CD4-positive, alpha-beta T cell treated with Interleukin-1 beta for 1 hour (primary cell): ENCODE measurements around the gene SLC12A4.
A peak's percentile ranks its signal among the peaks of the same experiment; 100 is the strongest.
"Not testable (repeated sequence)": the region's sequence is repeated elsewhere in the genome, so short reads cannot be mapped to it uniquely, and the experiment has no call there.

ENCODE experiments used
- DNase-seq, 2 donors: peaks; one replicate each; pipeline ENCODE4 v3.0.0-alpha.2; 2020 to 2022

Gene SLC12A4

DNA sequence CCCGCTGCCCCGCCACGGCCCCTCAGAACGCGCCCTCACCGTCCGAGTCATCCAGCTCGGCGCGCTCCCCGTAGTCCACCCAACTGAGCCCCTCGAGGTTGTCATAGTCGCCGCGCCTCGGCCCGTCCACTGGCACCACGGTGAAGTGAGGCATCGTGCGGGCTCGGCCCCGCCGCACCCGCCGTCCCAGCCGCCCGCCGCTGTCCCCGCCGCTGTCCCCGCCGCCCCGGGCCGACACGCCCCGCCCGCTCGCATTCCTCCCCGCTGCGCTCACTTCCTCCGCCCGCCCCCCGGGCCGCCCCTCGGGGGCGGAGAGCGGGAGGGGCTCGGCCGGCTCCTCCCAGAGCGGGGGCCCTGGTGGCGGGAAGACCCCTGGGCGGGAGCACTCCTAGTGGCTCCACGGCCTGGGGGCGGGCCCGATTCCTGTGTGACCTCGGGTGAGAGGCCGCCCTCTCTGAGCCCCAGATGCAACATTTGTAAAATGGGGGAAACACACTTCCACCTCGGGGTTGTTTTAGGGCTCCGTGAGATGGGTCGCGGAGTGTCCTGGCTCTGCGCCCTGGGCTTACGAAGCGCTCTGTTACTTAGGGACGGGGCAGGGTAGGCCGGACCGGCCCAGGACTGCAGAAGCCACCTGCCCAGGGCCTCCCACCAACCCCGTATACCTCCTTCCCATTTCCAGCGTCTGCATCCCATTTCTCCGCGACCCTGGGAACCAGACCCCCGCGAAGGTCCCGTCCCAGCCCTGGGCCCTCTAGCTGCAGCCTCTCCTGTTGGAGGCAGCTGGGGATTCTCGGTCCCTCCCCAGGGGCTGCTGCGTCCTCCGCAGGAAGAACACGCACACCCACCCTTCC, at the start of gene SLC12A4:
Gene SLC12A4, minus strand, starts transcription at position 238 of the 854 bp plus-strand sequence. Its CDS starts 84 bp downstream, at position 154.
- DNase-seq = peak; percentile 88 to 91

DNA sequence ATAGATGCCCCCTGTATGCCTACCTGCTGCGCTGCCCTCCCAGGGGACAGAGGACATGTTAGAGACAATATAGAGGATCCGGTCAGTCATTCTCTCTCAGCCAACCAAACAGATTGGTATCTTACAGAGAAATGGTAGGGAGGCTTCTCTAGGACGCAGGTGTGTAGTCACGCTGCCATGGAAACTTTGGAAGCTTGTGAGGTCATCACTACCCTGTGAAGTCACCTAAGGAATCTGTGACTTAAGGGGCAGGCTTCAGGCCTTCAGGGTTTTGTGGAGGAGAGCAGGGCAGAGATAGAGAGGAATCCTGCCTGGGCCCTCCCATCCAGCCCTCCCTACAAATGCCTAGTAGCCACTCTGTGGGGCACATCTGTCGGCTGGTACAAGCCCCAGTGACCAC, 47.2 kb upstream of the SLC12A4 start, which contains the start of gene DPEP2NB:
Gene DPEP2NB, minus strand, starts transcription at position 231 of the 400 bp plus-strand sequence. Its CDS starts 141 bp downstream, at position 90.
- no peak for DNase-seq

DNA sequence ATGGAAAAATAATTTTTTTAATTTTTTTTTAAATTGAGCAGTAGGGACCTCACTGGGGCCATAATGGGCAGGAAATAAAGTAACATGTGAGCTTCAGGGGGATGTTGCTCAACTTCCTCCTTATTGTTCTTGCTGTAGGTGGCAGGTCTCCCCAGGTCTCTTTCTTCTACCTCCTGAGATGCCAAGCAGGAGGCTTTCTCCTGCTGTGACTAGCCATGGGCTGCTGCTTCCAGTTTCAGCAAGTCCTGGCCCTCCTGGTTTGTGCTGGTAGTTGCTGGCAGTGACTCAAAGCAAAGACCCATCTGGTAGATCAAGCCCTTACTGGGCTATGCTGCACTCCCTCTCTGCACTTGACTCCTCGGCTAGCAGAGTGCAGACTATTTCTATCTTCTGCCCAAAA, 45.0 kb upstream of the SLC12A4 start:
- DNase-seq = no peak

DNA sequence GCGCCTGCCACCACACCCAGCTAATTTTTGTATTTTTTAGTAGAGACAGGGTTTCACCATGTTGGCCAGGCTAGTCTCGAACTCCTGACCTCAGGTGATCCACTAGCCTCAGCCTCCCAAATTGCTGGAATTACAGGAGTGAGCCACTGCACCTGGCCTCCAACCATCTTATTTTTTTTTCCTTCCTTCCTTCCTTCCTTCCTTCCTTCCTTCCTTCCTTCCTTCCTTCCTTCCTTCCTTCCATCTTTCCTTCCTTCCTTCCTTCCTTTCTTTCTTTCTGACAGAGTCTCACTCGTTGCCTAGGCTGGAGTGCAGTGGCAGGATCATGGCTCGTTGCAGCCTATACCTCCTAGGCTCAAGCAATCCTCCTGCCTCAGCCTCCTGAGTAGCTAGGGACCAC, 41.4 kb upstream of the SLC12A4 start:
- not testable (repeated sequence) for DNase-seq

DNA sequence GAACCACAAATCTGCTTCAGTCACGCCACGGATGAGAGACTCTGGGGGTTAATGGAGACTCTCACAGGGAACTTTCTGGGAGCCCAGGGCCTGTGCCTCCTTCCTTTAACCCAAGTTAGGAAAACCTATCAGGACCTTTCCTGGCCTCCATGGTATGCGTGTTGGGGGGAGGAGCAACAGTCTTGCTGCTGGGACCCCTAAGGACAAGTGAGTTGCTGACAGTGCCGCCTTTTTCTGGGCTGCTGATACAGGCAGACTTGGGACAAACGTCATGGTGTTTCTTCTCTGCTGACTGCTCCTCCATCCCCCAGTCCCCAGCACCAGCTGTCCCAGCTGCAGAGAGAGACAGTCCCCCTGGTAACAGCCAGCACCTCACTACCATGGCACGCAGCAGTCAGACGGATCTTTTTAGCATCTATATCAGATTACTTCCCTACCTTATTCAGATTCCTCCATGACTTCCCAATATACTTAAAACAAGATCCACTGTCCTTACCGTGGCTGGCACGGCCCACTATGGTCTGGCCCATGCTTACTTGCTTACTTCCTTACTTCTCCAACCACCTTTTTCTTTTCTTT, 40.8 kb upstream of the SLC12A4 start:
- no peak for DNase-seq

DNA sequence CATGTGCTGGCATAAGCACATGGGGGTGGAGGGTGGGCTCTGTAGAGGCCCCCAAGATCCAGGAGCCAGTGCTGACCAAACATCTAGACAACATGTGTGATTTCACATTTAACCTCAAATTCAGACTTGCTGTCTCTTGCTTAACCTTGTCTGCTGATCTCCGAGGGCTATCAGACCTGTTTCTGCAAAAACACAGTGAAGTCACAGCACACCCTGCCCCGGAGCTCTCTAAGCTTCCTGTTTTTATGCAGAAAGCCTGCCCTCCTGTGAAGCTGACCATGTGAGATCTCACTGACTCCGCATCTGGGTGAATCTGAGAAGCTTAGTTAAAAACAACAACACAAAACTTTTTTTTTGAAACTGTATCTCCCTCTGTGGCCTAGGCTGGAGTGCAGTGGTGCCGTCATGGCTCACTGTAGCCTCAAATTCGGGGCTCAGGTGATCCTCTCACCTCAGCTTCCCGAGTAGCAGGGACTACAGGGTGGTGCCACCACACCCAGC, 37.4 kb upstream of the SLC12A4 start:
- peak; percentile 70 to 82 for DNase-seq

DNA sequence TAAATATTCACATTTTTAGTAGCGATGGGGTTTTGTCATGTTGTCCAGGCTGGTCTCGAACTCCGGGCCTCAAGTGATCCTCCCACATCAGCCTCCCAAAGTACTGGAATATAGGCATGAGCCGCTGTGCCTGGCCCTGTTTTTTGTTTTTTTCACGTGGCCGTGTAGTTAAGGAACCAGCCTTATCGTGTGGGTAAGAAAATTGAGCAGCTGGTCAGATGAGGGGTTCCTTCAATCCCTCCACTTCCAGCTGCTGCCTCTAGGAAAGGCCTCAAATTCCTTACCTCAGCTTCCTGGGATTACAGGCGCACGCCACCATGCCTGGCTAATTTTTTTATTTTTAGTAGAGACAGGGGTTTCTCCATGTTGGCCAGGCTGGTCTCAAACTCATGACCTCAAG, 36.8 kb upstream of the SLC12A4 start:
- DNase-seq = no peak

DNA sequence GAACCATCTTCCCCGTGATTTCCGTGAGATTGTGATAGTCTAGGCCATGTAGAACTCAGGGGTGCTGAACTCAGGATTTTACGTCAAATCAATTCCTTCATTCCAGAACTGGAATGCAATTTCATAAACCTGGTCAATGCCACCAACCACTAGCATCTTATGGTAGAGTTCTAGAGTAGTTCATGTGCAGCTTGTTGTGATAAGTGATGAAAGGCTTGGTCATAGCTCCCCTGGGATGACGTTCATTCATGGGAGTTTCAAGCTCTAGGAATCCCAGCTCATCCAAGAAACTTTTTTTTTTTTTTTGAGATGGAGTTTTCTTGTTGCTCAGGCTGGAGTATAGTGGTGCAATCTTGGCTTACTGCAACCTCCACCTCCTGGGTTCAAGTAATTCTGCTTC, 34.6 kb upstream of the SLC12A4 start:
- DNase-seq = no peak

DNA sequence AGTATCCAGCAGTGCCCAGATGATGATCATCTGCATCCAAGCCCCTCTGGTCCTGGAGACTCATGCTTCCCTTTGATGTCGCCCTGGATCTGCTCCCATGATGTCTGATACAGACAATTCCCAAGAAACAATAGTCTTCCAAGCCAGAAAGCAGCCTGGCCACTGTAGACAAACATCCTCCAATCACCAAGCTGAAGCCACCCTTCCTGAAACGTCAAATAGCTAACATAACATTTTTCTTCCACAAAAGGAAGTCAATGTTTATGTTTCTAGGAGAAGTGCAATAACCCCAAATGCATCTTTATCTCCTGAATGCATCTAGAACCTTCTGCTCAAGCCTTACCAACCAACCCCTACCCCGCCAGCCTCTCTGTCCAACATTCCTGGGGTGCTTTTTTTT, 32.0 kb upstream of the SLC12A4 start:
- peak in 1 of 2 donors; percentile 10 for DNase-seq

DNA sequence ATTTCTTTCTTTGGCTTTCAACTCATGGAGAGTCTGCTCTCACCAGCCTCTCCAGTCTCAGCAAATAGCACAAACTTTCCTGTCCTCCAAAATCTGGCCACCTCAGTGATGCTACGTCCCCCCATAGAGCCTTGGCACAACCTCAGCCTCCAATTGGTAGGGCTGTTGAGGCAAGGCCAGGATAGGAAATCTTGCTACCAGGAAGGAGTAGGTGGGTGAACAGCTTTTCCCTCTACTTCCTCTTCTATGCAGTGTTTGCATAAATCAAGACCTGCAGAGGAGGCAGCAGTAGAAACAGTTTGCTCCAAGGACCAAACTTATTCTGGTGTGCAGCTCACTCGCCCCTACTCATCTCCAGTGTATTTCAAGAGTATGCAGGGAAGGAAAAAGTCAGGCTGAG, 31.5 kb upstream of the SLC12A4 start:
- DNase-seq = no peak

DNA sequence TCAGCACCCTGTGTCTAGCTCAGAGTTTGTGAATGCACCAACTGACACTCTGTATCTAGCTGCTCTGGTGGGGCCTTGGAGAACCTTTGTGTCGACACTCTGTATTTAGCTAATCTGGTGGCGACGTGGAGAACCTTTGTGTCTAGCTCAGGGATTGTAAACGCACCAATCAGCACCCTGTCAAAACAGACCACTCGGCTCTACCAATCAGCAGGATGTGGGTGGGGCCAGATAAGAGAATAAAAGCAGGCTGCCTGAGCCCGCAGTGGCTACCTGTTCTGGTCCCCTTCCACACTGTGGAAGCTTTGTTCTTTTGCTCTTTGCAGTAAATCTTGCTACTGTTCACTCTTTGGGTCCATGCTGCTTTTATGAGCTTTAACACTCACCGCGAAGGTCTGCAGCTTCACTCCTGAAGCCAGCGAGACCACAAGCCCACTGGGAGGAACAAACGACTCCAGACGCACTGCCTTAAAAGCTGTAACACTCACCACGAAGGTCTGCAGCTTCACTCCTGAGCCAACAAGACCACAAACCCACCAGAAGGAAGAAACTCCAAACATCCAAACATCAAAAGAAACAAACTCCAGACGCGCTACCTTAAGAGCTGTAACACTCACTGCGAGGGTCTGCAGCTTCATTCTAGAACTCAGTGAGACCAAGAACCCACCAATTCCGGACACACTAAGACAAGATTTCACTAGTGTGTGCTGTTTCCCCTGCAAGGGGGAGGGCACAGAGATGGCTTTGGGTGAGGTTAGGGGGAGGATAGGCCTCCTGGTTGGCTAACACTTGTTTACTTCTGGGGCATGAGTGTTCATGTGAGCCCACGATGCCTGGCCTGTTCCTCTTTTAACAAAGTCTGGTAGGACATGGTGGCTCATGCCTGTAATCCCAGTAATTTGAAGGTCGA, 30.6 kb upstream of the SLC12A4 start, which contains the start of gene DPEP2:
Gene DPEP2, minus strand, starts transcription at position 706 of the 910 bp plus-strand sequence. CDS start 6,272 bp downstream, outside the sequence.
- peak; percentile 60 to 70 for DNase-seq

DNA sequence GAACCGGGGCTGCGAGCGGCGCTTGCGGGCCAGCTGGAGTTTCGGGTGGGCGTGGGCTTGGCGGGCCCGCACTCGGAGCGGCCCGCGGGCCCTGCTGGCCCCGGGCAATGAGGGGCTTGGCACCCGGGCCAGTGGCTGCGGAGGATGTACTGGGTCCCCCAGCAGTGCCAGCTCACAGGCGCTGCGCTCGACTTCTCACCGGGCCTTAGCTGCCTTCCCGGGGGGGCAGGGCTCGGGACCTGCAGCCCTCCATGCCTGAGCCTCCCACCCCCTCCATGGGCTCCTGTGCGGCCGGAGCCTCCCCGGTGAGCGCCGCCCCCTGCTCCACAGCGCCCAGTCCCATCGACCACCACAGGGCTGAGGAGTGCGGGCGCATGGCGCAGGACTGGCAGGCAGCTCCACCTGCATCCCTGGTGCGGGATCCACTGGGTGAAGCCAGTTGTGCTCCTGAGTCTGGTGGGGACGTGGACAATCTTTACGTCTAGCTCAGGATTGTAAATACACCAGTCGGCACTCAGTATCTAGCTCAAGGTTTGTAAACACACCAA, 29.9 kb upstream of the SLC12A4 start:
- DNase-seq = not testable (repeated sequence)

DNA sequence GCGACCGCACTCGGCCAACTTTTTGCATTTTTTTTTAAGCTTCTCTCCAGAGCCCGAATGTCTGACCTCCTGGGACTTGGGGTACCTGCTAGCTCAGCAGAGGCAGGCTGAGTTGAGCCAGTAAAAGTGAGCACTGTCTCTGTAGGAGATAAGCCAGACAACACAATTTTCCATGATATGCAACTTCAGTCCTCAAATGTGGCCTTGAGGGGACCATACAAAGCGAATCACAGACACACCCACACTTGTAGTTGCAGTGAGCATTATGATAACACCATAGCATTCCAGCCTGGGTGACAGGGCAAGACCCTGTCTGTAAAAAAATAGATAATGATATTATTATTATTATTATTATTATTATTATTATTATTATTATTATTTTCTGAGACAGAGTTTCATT, 28.2 kb upstream of the SLC12A4 start:
- DNase-seq = no peak

DNA sequence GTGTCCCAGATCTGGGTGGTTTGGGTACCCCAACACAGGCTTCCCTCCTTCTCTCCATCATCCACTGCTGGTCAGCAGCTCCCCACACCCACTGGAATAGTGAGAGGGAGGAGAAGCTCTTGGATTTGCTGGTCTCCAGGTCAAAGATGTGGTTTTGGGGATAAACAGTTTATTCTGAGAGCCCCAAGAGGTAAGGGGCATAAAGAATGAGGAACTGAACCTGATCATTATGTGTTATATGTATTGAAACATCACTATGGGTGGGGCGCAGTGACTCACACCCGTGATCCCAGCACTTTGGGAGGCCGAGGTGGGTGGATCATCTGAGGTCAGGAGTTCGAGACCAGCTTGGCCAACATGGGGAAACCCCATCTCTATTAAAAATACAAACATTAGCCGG, 27.0 kb upstream of the SLC12A4 start:
- peak; percentile 34 to 78 for DNase-seq

DNA sequence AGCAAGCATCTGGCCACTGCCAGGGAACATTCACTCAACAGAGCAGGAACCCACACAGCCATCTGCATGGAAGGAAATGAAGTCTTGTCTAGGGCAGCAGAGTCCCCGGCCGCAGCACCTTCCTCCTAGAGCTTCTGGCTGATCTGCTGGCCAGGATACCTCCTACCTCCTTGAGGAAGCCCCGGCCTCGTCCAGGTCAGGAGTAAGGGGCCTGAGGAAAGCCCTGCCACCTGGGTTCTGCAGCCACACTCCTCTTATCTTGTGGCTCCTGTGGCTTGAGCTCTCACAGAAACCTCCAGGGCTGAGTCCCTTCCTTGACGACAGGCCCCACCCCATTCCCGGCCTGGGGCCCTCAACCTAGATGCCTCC, 25.6 kb upstream of the SLC12A4 start:
- not testable (repeated sequence) for DNase-seq

DNA sequence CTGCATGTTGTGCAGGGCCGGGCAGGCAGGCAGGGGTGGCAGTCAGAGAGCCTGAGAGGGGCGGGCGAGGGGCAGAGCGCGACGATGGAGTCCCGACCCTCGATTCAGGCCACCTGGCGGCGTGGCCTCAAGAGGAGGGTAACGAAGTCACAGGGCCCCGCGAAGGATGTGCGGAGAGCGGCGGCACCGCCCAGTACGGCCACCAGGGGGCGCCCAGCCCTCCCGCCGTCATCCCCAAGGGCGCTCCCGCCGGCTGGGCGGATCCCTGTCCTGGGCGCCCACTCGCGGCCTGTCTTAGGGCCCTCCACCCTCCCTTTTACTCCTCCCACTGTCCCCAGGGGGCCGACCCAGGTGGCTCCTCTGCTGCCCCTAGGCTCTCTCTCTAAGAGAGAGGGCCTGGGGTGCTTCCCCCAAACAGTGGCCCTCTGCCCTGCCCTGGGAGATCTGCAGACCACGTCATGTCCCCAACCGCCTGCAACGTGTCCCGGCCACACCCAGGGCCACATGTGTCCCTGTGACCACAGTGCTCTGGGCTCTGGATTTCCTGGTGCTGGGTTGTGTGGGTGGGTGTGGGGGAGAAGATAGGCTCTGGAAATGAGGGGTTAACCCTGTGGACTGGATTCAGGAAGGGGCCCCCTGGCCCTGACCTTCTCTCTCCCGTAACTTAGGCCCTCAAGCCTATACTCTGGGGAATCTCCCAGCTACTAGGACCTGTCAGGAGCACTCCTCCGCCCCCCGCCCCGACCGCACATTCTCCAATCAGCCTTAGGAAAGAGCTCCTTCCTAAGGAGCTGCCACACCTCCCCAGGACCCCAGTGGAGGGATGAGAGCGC, 25.0 kb upstream of the SLC12A4 start:
- DNase-seq = peak; percentile 85 to 88

DNA sequence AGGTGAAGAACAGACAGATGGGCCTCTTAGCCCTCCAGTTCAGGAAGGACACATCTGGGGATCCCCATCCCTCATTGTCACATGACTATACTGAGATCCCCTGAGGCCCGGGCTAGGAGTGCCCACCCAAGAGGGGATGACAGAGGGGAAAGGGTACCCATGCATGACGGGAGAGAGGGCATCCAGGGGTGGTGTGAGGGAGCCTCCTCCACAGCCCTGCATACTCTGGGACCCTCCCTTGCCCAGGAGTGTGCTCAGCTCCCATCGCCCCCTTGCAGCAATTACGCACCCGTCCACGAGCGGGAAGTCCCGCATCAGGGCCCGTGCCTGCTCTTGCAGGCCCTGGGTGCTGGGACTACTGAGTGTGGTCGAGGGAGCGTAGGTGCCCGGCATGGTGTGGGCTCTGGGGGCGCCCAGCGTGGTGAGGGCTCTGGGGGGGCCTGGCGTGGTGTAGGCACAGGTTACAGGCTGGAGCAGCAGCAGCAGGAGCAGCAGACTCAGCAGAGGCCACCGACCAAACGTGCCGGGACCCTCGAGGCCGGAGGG, 24.3 kb upstream of the SLC12A4 start:
- DNase-seq = no peak

DNA sequence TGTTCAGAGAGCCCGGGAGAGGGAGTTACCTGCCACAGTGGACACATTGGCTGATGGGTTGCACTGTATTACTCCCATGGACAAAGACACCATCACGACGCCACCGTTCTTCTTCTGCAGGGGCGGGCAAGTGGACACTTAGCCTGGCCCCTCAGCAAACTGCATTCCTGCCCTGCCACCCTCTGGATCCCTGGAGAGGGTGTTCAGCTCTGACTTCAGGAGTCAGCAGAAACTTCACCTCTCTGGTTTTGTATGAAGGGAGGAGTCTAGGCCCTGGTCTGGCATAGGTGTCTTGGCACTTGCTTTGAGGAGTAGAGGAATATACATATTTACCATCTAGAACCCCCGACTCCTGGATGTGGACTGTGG, 21.6 kb upstream of the SLC12A4 start:
- DNase-seq = no peak

DNA sequence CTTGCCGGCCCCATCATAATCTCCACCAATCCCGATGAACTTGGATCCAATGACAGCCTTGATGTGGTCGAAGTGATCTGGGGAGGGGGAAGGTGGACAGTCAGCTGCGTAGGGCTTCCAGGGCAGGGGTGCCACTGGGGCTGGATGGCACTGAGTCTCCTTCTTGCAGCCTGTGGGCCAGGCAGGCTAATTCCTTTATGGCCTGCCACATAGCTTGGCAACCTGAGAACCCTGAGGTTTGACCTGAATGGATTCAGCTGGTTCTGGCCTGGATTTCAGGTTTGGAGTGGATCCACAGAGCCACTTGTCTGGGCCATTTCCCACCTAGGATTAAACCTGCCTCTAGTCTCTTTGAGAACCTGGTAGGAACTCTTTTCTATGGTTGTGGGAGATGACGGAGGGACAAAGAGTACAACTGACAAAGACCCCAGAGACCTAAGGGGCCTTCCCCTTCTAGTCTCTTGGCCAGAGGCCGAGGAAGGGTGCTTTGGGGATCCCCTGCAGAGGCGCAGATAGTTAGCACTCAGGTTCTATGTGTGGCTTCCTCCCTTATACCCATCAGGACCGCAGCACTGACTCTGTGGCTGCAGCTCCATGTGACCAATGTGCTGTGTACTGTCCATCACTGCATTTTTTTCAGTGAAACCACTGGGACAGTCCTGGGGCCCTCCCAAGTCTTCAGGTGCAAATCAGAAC, 21.0 kb upstream of the SLC12A4 start:
- no peak for DNase-seq

DNA sequence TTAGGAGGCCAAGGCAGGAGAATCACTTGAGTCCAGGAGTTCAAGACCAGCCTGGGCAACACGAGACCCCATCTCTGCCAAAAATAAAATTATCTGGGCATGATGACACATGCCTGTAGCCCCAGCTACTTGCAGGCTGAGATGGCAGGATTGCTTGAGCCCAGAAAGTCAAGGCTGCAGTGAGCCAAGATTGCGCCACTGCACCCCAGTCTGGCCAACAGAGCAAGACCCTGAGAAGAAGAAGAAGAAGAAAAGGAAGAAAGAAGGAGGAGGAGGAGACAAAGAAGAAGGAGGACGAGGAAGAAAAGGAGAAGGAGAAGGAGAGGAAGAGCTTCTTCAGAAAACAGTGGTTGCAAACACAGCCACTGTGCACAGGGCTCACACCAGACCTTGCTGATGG, 20.2 kb upstream of the SLC12A4 start:
- no peak for DNase-seq
